ENCODE data around the gene SLC1A4. TPM values are rescaled to one million over a fixed set of nuclear protein-coding genes. Genes with fewer than 3 reads are reported as not detected.

Gene SLC1A4
- total and polyA plus RNA-seq, 8 donors, result 6.4 to 21.9 (median 7.8) TPM

DNA sequence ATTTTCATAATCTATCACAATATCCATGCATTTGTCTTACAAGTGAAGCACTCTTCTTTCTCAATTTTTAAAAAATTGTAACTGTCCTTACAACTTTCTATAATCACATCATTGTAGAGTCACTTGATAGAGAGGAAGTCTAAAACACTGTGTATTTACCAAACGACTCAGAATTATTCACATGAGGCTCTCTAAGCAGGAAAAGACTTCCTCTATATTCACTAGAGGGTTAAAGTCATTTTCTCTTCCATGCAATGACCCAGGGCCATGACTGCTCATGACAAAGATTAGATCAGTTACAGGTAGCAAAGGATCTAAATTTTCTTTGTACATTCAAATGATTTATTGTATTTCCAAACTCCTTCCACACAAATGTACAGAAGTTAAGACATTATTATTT, 9.0 kb upstream of the SLC1A4 start:
- intact Hi-C loops (cut with DNase I), result no loop called here
- Histone ChIP-seq H3K36me3 (no peaks in the 10 kb centered on the region), H3K4me3 (no peak overlapping the region), H3K9me3 (no peaks in the 10 kb centered on the region), H3K27me3 (no peaks in the 10 kb centered on the region), H3K27ac (no peak overlapping the region), H3K4me1 (no peaks in the 10 kb centered on the region)
- TF ChIP-seq, protein P1, sequence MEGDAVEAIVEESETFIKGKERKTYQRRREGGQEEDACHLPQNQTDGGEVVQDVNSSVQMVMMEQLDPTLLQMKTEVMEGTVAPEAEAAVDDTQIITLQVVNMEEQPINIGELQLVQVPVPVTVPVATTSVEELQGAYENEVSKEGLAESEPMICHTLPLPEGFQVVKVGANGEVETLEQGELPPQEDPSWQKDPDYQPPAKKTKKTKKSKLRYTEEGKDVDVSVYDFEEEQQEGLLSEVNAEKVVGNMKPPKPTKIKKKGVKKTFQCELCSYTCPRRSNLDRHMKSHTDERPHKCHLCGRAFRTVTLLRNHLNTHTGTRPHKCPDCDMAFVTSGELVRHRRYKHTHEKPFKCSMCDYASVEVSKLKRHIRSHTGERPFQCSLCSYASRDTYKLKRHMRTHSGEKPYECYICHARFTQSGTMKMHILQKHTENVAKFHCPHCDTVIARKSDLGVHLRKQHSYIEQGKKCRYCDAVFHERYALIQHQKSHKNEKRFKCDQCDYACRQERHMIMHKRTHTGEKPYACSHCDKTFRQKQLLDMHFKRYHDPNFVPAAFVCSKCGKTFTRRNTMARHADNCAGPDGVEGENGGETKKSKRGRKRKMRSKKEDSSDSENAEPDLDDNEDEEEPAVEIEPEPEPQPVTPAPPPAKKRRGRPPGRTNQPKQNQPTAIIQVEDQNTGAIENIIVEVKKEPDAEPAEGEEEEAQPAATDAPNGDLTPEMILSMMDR (IDR thresholded peaks at IDR 0.05), result no peak
- ATAC-seq (no peak), DNase-seq (no peak)

DNA sequence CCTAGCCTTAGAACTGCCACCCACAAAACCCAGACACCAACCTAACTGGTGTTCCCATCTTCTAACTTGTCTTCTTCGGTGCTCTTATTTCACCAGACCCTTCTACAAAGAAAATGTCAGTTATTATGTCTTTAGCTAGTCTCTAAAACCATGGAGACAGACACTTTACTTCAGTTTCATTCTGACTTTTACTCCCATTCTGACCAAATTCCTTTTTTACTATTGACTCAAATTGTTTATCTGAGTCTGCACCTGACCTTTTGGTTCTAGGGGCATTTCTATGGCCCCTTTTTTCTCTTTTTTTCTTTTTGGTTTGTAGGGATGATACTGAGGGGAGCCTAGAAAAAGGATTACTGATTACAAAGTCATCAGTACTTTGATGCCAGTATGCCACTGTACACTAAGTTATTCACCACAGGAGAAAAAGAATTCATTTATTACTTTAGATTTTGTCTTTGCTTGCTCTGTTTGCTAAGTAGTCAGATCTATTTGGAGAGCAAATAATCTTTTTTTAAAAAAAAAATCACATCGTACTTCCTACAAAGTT, 6.8 kb upstream of the SLC1A4 start:
- TF ChIP-seq, protein P1 (IDR thresholded peaks at IDR 0.05), result no peak
- H3K4me3 ChIP-seq, result no peak overlapping the region
- H3K4me1 ChIP-seq, result peaks cover 0 to 5% of the 10 kb centered on the region in 2 donors
- intact Hi-C loops (cut with DNase I), result no loop called here
- no peak for DNase-seq
- no peak for ATAC-seq
- H3K27ac ChIP-seq, result no peak overlapping the region
- H3K27me3 ChIP-seq, result no peaks in the 10 kb centered on the region
- no peaks in the 10 kb centered on the region for H3K9me3 ChIP-seq
- H3K36me3 ChIP-seq, result no peaks in the 10 kb centered on the region

- Histone ChIP-seq H3K27me3 (no peaks in the 10 kb centered on the region), H3K4me1 (peaks cover 0 to 9% of the 10 kb centered on the region in 2 donors), H3K4me3 (no peak overlapping the region), H3K36me3 (no peaks in the 10 kb centered on the region), H3K9me3 (no peaks in the 10 kb centered on the region), H3K27ac (no peak overlapping the region)
- no peak for ATAC-seq
- intact Hi-C loops (cut with DNase I), result no loop called here
- TF ChIP-seq, protein P1 (IDR thresholded peaks at IDR 0.05), result no peak
- no peak for DNase-seq
Observed at GRCh38 chr2:64982932-64983331, 6.3 kb upstream of the SLC1A4 start.

- no peak overlapping the region for H3K27ac ChIP-seq
- H3K27me3 ChIP-seq, result no peaks in the 10 kb centered on the region
- intact Hi-C loops (cut with DNase I), result no loop called here
- TF ChIP-seq, protein P1 (IDR thresholded peaks at IDR 0.05), result no peak
- H3K36me3 ChIP-seq, result no peaks in the 10 kb centered on the region
- DNase-seq (no peak), ATAC-seq (no peak)
- no peak overlapping the region for H3K4me3 ChIP-seq
- H3K9me3 ChIP-seq, result no peaks in the 10 kb centered on the region
- H3K4me1 ChIP-seq, result peaks cover 5 to 21% of the 10 kb centered on the region in 2 donors
Observed at GRCh38 chr2:64985447-64985846, 3.8 kb upstream of the SLC1A4 start.

DNA sequence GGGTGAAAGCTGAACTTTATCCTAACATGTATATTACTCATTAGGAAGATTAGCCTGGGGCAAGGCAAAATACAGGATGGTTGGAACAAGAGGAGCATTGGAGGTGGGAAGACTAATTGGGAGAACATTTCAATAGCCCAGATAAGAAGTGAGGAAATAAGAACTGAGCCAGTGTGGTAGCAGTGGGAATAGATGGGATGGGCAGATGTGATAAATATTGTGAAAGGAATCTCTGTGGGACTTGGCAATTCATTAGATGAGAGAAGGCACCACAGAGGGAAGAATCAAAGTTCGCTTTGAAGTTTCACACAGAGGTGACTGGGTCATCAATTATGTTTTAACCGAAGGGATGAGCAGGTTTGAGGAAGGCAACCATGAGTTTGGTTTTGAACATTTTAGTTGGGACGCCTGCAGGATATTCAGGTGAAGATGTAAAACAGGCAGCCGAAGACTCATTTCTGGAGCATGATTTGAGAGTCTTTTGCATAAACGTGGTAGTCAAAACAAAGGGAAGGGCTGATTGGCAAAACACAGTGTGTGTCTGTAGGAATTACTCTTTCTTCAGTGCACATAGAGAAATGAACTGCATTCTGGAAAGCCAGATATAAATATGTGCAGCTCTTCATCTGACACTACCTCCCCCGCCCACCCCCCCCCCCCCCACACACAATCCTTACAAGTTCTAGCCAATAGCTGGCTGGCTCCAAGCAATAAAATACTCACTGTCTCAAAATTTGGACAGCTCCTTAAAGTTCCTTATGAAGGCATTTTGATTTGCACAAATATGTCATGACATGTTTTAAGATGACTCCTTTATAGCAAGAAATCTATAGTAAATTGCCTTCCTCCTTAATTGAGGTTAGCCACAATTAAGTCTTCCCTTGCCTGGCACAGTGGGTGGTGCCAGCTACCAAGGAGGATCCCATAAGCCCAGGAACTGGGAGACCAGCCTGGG, 1.9 kb upstream of the SLC1A4 start:
- Histone ChIP-seq H3K36me3 (no peaks in the 10 kb centered on the region), H3K4me3 (peak overlapping the region; percentile 61 to 71), H3K9me3 (no peaks in the 10 kb centered on the region), H3K4me1 (peaks cover 5 to 36% of the 10 kb centered on the region in 2 donors), H3K27me3 (no peaks in the 10 kb centered on the region), H3K27ac (peak overlapping the region; percentile 94 to 95)
- TF ChIP-seq, protein P1 (IDR thresholded peaks at IDR 0.05), result no peak
- intact Hi-C loops (cut with DNase I), result no loop called here
- peak in 2 of 4 donors; percentile 10 to 15 for DNase-seq
- ATAC-seq, result no peak

Data from left lung (tissue), 10 donors.